ENCODE results near the gene IL5RA. TPM values are rescaled to one million over a fixed set of nuclear protein-coding genes. Genes with fewer than 3 reads are reported as not detected.

IL5RA gene
- total RNA-seq, 4 donors from 2014 or later, result 0.10 TPM; not detected in 3

DNA sequence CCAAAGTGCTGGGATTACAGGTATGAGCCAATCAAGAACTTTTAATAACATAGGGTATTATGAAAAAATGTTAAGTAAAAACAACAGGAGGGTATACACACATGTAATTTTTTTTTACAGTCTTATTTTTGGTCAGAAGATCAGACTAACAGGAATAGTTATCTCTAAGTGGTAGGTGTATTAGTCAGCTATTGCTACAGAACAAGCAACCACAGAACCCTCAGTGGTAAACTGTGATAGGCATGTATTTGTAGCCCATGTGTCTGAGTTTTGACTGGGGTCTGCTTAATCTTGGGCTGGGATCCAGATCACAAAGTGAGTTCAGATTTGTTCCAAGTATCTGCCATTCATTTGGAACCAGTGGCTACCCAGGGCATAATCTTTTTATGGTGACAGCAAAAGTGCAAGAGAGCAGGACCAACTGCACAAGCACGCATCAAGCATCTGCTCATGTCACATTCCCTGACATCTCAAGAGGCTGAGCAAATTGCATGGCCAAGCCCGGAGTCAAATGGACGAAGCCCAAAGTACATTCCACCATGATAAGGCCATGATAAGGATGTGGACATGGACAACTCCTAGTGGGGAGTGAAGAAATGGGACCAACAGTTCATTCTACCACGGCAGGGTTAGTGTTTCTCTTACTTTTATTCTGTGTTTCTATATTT lies 3.0 kb upstream of the IL5RA start:
- TF ChIP-seq POLR2A (IDR thresholded peaks at IDR 0.05), result no peak
- TF ChIP-seq, protein P1, sequence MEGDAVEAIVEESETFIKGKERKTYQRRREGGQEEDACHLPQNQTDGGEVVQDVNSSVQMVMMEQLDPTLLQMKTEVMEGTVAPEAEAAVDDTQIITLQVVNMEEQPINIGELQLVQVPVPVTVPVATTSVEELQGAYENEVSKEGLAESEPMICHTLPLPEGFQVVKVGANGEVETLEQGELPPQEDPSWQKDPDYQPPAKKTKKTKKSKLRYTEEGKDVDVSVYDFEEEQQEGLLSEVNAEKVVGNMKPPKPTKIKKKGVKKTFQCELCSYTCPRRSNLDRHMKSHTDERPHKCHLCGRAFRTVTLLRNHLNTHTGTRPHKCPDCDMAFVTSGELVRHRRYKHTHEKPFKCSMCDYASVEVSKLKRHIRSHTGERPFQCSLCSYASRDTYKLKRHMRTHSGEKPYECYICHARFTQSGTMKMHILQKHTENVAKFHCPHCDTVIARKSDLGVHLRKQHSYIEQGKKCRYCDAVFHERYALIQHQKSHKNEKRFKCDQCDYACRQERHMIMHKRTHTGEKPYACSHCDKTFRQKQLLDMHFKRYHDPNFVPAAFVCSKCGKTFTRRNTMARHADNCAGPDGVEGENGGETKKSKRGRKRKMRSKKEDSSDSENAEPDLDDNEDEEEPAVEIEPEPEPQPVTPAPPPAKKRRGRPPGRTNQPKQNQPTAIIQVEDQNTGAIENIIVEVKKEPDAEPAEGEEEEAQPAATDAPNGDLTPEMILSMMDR (IDR thresholded peaks at IDR 0.05), result no peak
- peak in 1 of 2 donors; percentile 40 for DNase-seq (ENCODE audit: low spot score in 2 of 2)
- intact Hi-C loops (cut with DNase I; ENCODE audit: low total_unique reads), result no loop called here
- no peak overlapping the region for H3K4me3 ChIP-seq (ENCODE audit: low read depth, poor library complexity, severe bottlenecking)
- WGBS, 2 donors, result 79 to 83% methylated on average over 4 of the region's 4 CpGs

DNA sequence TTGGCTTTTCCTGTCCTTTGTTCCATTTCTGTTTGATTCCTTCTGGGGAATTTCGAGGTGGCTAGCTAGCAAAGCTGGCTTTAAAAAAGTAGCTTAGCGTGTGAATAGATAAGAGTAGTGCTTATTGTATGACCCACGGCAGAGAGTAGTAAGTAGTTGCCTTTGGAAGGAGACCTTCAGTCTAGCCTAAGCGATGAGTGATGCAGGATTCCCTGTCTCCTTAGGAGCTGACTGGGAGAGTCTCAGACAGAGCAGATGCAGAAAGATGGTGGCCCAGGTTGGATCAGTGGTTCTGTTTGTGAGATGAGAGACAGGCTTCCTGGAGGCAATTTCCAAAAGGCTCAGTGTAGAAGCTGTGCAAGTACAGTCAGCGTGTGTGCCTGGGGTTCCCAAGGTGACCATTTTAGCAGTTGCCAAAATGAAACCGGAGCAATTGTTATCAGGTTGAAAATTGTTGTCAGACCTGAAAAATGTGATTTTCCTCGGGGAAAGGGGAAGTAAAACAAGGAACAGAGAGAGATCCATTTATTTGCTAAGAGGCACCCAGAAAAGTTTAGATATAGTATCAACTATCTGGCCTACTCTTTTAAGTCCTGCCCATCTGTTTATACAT lies 681 bp upstream of the IL5RA start:
- TF ChIP-seq POLR2A (IDR thresholded peaks at IDR 0.05), result no peak
- TF ChIP-seq, protein P1 (IDR thresholded peaks at IDR 0.05), result no peak
- no peak for DNase-seq (ENCODE audit: low spot score in 2 of 2)
- intact Hi-C loops (cut with DNase I; ENCODE audit: low total_unique reads), result no loop called here
- 58 to 62% methylated on average over 7 of the region's 7 CpGs for WGBS, 2 donors
- H3K4me3 ChIP-seq (ENCODE audit: low read depth, poor library complexity, severe bottlenecking), result no peak overlapping the region

DNA sequence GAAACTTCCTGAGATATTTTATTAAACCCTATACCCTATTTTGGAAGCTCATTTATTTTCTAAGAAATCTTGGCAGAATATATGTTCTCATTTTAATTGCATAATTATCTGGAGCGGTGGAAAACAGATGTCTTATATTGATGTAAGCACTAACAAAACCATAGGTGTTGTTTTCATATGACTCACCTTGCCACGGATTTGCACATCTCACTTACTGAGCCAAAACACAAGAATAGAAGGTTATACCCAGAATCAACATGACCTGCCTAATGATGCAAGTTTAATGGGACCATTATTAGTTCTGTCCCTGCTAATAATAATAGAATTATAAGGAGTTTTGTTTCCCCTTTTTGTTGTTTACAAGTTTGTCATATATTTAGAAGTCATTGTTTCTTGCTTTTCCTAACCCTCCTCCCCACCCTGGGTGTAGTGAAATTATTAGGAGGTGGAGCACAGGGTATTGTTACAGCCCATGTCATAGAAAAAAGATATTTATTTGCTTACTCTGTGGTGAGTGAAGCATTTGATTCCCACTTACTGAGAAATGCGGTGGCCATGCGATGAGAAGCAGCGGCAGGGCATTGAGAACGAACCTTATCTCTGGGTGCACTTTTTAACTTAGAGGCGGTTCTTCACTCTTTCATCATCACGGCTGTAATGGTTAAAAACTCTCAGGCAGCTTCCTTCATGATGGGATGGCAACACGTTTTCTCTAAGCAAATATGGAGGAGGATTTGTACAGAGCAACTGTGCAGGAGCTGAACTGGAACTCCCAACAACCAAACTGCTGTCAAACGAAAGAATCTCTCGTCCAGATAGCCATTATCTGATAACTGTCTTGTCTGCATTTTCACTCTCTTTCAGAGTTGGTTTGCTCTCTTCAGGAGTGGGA lies 521 bp downstream of the IL5RA start:
- H3K4me3 ChIP-seq (ENCODE audit: low read depth, poor library complexity, severe bottlenecking), result no peak overlapping the region
- 57 to 63% methylated on average over 11 of the region's 11 CpGs for WGBS, 2 donors
- no peak for DNase-seq (ENCODE audit: low spot score in 2 of 2)
- intact Hi-C loops (cut with DNase I; ENCODE audit: low total_unique reads), result no loop called here
- no peak for TF ChIP-seq POLR2A (IDR thresholded peaks at IDR 0.05)
- TF ChIP-seq, protein P1 (IDR thresholded peaks at IDR 0.05), result no peak

DNA sequence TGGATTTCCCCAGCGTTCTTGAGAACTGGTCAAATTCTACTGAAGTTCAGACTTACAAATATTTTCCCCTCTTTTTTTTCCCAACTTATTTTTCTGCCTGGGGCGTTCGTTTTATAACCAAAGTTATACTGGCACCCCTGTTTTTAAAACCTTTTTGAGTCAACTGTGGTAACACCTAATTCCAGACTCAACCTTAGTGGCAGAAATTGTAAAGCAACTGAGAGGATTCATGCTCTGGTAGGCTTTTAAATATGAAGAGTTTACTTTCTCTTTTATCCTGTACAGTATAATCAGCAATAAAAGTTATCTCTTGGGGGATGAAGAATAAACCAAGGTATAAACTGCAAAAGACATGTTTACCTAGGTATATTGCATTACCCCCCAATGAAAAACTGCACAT lies 2.3 kb downstream of the IL5RA start:
- DNase-seq (ENCODE audit: low spot score in 2 of 2), result no peak
- TF ChIP-seq, protein P1 (IDR thresholded peaks at IDR 0.05), result no peak
- no peak for TF ChIP-seq POLR2A (IDR thresholded peaks at IDR 0.05)
- WGBS, 2 donors, result 82% methylated on average over 3 of the region's 3 CpGs
- no peak overlapping the region for H3K4me3 ChIP-seq (ENCODE audit: low read depth, poor library complexity, severe bottlenecking)
- intact Hi-C loops (cut with DNase I; ENCODE audit: low total_unique reads), result no loop called here

DNA sequence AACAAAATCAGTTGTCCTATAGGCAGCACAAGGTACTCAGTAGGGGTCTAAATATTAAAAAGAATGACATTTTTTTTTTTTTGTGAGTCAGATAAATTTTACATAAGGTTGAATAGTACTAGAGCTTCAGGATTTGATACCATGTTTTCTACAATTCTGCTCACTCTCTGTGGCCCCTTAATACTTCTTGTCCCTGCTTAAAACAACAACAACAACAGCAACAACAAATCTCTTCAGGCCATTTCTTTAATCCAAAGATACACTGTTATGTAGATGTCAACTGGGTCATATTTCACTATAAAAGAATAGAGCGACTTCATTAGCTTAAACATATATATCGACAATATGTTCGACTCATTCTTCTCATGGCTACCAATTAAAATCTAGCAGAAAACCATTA lies 3.0 kb downstream of the IL5RA start:
- WGBS, 2 donors, result 94 to 97% methylated on average over 3 of the region's 3 CpGs
- no peak overlapping the region for H3K4me3 ChIP-seq (ENCODE audit: low read depth, poor library complexity, severe bottlenecking)
- no peak for TF ChIP-seq POLR2A (IDR thresholded peaks at IDR 0.05)
- TF ChIP-seq, protein P1 (IDR thresholded peaks at IDR 0.05), result no peak
- DNase-seq (ENCODE audit: low spot score in 2 of 2), result no peak
- intact Hi-C loops (cut with DNase I; ENCODE audit: low total_unique reads), result no loop called here
